Nephron (organoid): ENCODE results near the gene DNAAF1.
"Not testable (repeated sequence)": the region's sequence is repeated elsewhere in the genome, so short reads cannot be mapped to it uniquely, and the experiment has no call there.

ENCODE experiments used
- H3K27ac Mint-ChIP-seq, 3 experiments: 2 replicates each; pipeline ENCODE4 v1.8.0; 2020; ENCODE audit warnings: mixed read lengths in 3 of 3, mild to moderate bottlenecking in 2 of 3, moderate library complexity in 1 of 3
- H3K27me3 Mint-ChIP-seq: 2 replicates; pipeline ENCODE4 v1.8.0; 2021; ENCODE audit warnings: low read depth, mild to moderate bottlenecking, moderate library complexity, mixed read lengths
- H3K36me3 Mint-ChIP-seq: 2 replicates; pipeline ENCODE4 v1.8.0; 2020; ENCODE audit warnings: low read depth, mixed read lengths
- H3K4me1 Mint-ChIP-seq: 2 replicates; pipeline ENCODE4 v1.8.0; 2020; ENCODE audit warnings: mixed read lengths
- H3K4me3 Mint-ChIP-seq, 3 experiments: 2 replicates each; pipeline ENCODE4 v1.8.0; 2020; ENCODE audit warnings: mild to moderate bottlenecking in 3 of 3, mixed read lengths in 3 of 3, moderate library complexity in 2 of 3
- H3K9me3 Mint-ChIP-seq: 2 replicates; pipeline ENCODE4 v1.8.0; 2020; ENCODE audit warnings: mixed read lengths
- CTCF ChIP-seq, 3 experiments: fragments of 200-600 bp; sonication (generic); IDR thresholded peaks; one replicate each; pipeline ENCODE4 v1.5.0; 2021; ENCODE audit warnings: antibody characterized with exemption in 3 of 3; ENCODE audit not compliant: unreplicated experiment in 3 of 3

DNAAF1 gene

GRCh38 chr16:84198401-84198800 lies 53.3 kb downstream of the DNAAF1 start:
- Mint-ChIP-seq H3K27me3 (peaks cover 9% of the 10 kb centered on the region), H3K36me3 (no peaks in the 10 kb centered on the region), H3K9me3 (no peaks in the 10 kb centered on the region), H3K27ac (no peak overlapping the region), H3K4me1 (no peaks in the 10 kb centered on the region), H3K4me3 (no peak overlapping the region)
- no peak for TF ChIP-seq CTCF (IDR thresholded peaks at IDR 0.05; ENCODE audit: unreplicated experiment in 3 of 3)

GRCh38 chr16:84199097-84199496 lies 54.0 kb downstream of the DNAAF1 start:
- Mint-ChIP-seq H3K4me3 (no peak overlapping the region), H3K27me3 (peaks cover 15% of the 10 kb centered on the region), H3K36me3 (no peaks in the 10 kb centered on the region), H3K9me3 (no peaks in the 10 kb centered on the region), H3K27ac (no peak overlapping the region), H3K4me1 (no peaks in the 10 kb centered on the region)
- TF ChIP-seq CTCF (IDR thresholded peaks at IDR 0.05; ENCODE audit: unreplicated experiment in 3 of 3), result no peak

DNA sequence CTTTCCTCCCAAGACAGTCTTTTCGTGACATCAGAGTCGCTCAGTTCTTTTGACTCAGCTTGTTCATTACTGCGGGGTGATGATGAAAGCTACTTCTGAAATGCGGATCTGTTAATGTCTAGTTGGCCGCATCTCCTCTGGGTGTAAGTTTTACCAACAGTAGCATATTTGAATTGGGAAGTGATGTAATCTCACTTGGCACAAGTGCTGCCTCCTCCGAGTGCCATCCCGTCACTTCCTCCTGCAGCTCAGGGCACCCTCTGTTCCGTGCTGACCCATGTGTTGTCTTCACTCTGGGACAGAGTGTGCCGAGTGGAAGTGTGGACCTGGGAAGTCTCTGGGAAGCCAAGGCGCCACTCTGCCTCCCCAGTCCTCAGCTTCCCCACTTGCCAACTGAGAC lies 54.8 kb downstream of the DNAAF1 start:
- Mint-ChIP-seq H3K27me3 (peaks cover 17% of the 10 kb centered on the region), H3K4me1 (no peaks in the 10 kb centered on the region), H3K4me3 (no peak overlapping the region), H3K36me3 (no peaks in the 10 kb centered on the region), H3K9me3 (no peaks in the 10 kb centered on the region), H3K27ac (no peak overlapping the region)
- no peak for TF ChIP-seq CTCF (IDR thresholded peaks at IDR 0.05; ENCODE audit: unreplicated experiment in 3 of 3)

GRCh38 chr16:84204551-84204950 lies 59.4 kb downstream of the DNAAF1 start:
- H3K9me3 Mint-ChIP-seq, result not testable (repeated sequence)

DNA sequence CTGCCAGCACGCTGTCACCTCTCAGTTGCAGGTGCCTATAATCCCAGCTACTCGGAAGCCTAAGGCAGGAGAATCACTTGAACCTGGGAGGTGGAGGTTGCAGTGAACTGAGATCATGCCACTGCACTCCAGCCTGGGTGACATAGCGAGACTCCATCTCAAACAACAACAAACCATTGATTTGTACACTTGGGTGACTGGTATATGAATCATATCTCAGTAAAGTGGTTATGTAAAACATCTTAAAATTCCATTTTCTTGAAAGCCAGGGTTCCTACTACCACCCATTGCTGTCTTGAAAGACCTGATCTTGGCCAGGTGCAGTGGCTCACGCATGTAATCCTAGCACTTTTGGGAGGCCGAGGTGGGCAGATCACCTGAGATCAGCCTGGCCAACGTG lies 60.0 kb downstream of the DNAAF1 start:
- H3K27me3 Mint-ChIP-seq, H3K27ac Mint-ChIP-seq, H3K9me3 Mint-ChIP-seq, H3K36me3 Mint-ChIP-seq, H3K4me1 Mint-ChIP-seq, H3K4me3 Mint-ChIP-seq: not testable (repeated sequence)

More at GRCh38 chr16:84204551-84204950, 59.4 kb downstream of the DNAAF1 start:
- H3K4me3 Mint-ChIP-seq, H3K4me1 Mint-ChIP-seq, H3K27ac Mint-ChIP-seq, H3K27me3 Mint-ChIP-seq, H3K36me3 Mint-ChIP-seq: not testable (repeated sequence)

- Mint-ChIP-seq H3K9me3 (peaks cover 2% of the 10 kb centered on the region), H3K4me3 (no peak overlapping the region), H3K36me3 (no peaks in the 10 kb centered on the region), H3K27me3 (peaks cover 8% of the 10 kb centered on the region), H3K27ac (peak overlapping the region in 1 of 3 experiments; percentile 80), H3K4me1 (peaks cover 5% of the 10 kb centered on the region)
- no peak for TF ChIP-seq CTCF (IDR thresholded peaks at IDR 0.05; ENCODE audit: unreplicated experiment in 3 of 3)
Measured at GRCh38 chr16:84205976-84206691, 61.0 kb downstream of the DNAAF1 start.

GRCh38 chr16:84207251-84207650 lies 62.1 kb downstream of the DNAAF1 start:
- Mint-ChIP-seq H3K9me3 (peaks cover 2% of the 10 kb centered on the region), H3K27me3 (peaks cover 10% of the 10 kb centered on the region)
- no peak for TF ChIP-seq CTCF (IDR thresholded peaks at IDR 0.05; ENCODE audit: unreplicated experiment in 3 of 3)

More at GRCh38 chr16:84207251-84207650, 62.1 kb downstream of the DNAAF1 start:
- Mint-ChIP-seq H3K4me1 (peaks cover 5% of the 10 kb centered on the region), H3K4me3 (no peak overlapping the region), H3K27ac (peak overlapping the region; percentile 79 to 89 (median 80)), H3K36me3 (no peaks in the 10 kb centered on the region)
